Measurements from ENCODE around the gene NOS1AP.

Gene NOS1AP

DNA sequence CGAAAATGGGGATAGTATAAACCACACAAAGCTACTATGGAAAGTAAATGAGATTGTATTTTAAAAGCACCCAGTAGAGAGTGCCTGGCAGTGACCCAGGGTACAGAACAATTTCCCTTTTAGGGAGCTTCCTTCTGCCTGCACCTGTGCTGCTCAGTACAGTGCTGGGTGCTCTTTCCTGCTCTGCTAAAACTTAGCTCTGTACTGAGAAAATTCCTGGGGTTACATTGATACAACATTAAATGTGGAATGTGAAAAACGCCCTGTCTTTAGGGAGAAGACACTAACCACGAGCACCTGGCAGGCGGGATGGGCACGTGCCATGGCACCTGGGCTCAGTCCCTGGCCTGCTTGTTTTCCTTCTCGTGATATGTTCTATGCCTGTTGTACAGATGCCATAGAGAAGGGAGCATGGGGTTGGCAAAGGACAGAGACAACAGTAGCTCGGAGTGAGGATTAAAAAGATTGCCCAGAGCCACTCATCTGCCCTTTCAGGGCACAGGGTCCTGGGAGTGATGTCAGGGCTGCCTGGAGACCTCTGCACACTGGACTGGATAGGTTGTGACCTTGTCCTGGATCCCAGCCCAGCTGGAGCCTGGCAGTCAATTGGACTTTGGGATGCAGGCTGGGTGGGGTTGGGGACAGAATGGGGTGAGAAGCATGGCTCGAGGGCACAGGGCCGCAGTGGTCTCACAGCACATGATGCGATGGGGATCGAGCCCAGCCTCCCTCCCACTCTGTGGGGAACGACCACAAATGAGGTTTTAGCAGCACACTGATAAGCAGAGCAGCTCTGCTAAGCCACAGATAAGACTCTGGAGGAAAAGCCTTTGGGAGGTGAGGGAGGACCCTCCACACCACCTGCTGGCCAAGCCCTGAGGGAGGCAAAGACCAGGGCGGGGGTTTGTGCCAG lies 302.9 kb downstream of the NOS1AP start:
- no peak for DNase-seq

DNA sequence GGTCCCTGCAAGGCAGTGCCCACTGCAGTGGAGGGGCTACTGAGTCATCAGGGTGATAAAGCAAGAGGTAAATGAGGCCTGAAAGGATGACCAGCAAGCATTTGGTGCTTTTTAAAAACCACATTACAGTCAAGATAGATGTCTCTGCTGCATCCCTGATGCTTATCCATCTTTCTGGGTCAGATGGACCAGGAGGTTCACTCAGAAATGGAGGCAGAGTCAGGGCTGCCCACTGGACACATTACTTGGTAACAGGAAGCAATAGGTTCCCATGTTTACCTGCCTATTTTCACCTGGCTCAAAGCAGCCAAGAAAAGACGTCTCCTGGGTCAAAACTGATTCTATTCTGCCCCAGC lies 303.6 kb downstream of the NOS1AP start:
- DNase-seq: no peak

- no peak for DNase-seq
These were observed 304.2 kb downstream of the NOS1AP start for GRCh38 chr1:162373541-162374260.

DNA sequence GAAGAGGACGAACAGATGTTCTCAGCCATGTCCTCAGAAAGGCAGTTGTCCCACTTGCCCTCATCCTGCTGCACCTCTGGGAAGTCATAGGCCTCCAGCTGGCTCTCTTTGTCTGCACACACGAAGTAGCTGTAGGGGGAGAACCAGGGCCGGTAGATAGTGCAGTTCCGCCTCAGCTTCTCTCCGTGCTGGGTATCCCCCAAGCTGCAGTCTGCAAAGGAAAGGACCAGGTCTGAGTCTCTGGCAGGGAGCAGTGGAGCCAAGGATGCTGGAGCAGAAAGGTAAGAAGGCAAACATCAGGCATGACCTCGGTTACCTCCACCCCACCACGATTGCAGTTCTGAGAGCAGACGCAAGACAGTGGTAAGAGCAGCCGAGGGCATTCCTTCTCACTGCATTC lies 304.9 kb downstream of the NOS1AP start:
- DNase-seq: no peak

DNA sequence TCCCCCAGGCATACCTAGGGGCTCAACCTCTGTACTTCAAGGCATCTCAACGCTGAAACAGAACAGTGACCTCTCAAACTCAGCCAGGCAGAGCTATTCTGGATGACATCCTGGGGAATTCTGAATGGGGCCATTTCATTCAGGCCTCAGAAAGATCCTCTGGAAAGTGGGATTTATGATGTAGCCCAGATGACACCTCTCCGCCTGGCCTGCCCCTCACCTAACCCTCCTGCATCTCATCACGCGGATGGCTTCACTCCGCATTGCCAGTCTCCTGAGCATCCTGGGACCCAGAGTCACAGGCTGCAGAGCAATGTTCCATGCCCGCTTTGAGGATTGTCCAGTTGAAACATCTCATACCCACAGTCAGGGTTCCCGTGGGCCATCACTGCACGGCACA lies 306.0 kb downstream of the NOS1AP start:
- DNase-seq: no peak

DNA sequence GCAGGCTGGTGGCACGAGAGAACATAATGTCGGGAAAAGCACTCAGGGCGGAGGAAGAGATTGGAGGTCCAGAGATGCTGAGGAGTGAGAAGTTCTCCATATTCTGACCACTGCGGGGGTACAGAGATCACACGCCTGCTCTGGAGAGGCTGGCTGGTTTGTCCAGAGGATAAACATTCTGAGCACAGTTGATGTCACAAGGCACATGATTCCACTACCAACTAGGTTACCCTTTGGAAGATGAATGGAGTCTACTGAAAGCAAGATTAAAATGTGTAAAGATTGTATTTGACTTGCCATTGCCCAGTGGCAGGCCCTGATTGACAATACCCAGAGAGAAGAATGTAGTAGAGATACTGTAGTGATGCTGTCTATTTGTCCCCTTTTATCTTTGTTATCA lies 307.2 kb downstream of the NOS1AP start, which contains the start of gene SPATA46:
Gene SPATA46 (minus strand): TSS at position 164 of the 400 bp plus-strand sequence. CDS start 64 bp downstream, at position 100.
- DNase-seq: no peak

- no peak for DNase-seq
These were observed 310.8 kb downstream of the NOS1AP start for GRCh38 chr1:162380061-162380846.

DNA sequence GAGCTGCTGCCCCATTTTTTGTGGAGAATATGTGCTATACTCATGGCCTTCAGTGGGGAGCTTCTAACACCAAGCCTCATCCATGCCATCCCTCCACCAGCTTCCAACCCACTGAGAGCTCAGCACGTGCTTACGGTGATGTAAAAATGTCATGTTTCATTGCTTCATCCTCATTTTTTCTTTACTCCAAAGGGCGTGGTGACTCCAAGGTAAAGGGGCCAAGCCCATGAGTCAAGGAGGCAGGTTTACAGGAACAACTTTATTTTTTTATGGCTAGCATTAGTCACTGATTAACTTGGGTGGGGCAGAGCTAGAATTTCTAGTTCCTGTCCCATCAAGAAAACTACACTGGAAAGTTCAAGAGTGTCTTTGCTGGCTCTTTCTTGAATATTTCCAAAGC lies 311.9 kb downstream of the NOS1AP start, which contains the start of gene C1orf226:
Gene C1orf226 (plus strand): TSS at position 346 of the 400 bp plus-strand sequence. CDS start 174 bp downstream, outside the sequence.
- DNase-seq: no peak

DNA sequence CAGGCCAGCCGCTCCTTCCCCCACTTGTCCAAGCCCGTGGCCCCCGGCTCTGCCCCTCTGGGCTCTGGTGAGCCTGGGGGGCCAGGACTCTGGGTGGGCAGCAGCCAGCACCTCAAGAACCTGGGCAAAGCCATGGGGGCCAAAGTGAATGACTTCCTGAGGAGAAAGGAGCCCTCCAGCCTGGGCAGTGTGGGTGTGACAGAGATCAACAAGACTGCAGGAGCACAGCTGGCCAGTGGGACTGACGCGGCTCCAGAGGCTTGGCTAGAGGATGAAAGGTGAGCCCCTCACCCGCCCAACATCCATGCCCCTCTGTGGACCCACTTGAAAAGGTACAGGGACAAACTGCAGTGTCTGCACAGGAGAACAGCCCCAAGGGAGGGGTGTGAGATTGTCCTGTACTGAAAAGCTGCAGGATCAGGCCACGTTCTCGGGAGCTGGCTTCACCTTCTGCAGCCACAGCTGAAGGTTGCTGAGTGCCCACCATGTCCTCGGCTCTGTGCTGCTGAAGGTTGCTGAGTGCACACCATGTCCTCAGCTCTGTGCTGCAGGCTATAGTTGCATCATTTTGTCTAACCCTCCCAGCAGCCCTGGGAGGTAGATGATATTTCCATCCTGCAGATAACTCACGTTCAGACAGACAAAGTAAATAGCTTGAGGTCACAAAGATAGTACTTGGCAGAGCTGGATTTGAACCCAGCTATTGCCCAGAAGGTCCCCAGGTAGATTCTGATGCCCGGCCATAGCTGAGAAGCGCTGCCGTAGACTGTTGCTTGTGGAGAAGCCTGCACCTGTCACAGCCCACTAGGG lies 312.7 kb downstream of the NOS1AP start:
- no peak for DNase-seq

DNA sequence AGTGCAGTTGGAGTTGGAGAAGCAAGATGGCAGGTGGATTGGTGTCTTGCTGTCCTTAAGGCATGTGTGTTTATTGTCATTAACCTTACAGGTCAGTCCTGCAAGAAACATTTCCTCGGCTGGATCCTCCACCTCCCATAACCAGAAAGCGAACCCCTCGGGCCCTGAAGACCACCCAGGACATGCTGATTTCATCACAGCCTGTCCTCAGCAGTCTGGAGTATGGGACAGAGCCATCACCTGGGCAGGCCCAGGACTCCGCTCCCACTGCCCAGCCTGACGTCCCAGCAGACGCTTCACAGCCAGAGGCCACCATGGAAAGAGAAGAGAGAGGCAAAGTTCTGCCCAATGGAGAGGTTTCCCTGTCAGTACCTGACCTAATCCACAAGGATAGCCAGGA lies 313.6 kb downstream of the NOS1AP start:
- DNase-seq: no peak

DNA sequence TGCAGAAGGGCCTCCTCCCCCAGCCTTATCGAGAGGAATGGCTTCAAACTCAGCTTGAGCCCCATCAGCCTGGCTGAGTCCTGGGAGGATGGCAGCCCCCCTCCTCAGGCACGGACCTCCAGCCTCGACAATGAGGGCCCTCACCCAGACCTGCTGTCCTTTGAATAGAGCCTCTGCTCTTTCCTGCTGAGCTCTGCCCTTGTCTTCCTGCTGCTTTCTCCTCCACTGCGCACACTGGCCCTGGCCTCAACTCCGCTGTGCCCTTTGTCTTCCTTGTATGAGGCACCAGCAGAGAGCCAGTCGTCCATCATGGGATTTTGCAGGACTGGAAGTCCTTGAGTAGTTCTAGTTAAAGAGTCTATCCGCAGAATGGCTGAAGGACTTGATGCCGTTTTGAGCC lies 314.0 kb downstream of the NOS1AP start:
- no peak for DNase-seq

DNA sequence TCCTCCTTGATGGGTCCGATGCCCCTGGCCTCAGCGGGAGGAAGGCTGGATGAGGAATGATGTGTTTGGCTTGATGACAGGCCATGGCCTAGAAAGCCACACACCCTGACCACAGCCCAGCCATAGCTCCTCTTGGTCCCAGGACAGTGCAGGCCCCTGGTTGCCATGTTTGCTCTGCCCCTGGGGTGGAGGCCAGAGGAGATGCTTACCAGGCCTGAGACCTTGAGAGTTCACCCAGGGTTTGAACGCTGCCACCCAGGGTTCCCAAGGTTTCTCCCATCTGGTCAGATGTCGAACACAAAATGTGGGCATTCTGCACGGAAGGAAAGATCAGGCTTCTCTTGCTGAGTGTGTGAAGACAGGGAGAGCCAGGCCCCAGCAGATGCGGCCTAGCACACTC lies 314.6 kb downstream of the NOS1AP start:
- DNase-seq: no peak

DNA sequence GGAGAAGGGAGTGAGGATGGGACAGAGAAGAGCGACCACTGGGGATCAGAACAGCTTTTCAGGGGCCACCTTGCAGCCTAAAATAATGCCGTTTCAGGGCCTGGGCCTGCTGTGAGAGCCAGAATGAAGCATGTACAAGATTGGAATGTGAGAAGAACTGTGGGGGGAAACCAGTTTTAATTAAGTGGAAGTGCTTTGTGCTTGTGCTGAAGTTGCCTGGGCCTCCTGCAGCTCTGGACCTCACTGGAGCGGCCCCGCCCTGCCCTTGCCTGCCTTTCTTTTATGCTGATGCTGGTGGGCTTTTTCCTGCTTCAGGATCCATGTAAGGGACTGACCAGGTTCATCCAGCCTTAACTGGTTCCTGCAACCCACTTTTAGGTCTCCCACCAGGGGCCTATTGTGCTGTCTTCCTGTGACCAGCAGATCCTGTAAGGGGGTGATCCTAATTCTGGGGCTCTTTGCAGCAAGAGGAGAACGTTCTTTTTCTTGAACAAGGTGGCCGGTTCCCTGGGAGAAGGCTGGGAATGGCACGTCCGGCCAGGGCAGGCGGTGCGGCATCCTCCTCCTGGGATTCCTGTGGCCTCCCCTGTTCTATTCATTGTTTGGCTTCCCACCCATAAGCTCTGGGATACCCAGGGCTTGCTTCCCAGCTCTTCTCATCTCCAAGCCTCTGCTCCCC lies 315.2 kb downstream of the NOS1AP start:
- DNase-seq: no peak

DNA sequence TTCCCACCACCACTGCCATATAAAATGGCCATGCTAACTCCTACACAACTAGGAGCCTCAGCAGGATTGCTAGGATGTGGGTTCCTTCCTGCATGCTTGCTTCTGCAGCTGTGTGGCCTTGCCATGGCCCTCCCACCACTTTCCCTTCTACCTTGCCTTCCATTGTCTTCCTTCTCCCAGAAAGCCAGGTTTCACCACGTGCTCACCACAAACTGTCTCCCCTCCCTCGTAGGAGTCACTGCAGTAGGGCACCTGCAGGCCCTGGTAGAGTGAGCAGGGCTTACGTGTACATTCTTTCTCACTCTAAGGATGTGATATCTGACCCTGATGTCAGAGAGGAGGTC lies 315.8 kb downstream of the NOS1AP start:
- no peak for DNase-seq

- DNase-seq: no peak
These were observed 316.2 kb downstream of the NOS1AP start for GRCh38 chr1:162385702-162386101.

DNA sequence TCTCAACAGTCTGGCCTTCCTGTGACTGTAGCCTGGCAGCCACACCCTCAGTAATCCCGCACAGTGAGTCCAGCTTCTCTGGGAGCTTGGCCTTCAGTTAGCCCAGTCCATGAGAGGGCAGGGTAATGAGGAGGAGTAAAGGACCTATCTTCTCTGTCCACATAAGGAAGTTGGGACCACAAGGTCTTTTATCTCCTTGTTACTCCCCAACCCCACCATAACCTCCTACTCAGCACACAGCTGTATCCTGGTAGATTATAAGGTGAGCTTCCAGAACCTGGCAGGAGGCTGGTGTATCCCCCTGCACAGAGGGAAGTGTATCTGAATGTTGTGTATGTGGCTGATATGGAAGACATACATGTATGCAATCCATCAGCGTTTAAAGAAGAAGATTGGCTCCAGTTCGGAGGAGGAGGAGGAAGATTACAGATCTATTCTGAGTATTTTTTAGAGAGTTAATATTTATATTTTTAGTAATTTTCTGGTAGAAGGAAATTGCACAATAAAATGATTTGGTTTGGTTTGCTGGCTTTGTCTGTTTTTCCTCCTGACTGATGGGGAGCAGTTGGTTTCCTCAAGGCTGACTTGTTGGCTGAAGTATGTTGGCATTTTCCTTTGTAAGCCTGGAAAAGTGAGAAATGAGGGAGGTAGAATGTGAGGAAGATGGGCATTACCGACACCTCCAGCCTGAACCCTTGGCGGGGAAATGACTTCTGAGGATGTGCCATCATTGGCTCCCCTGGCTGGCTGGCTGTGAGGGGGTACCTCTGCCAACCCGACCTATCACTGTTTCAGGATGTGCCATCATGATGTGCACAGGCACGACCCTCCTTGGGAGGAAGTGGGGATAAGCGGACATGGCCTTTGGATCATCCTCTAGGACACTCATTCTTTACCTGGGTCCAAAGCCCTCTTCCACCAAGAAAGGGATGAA lies 317.1 kb downstream of the NOS1AP start:
- DNase-seq: no peak

DNA sequence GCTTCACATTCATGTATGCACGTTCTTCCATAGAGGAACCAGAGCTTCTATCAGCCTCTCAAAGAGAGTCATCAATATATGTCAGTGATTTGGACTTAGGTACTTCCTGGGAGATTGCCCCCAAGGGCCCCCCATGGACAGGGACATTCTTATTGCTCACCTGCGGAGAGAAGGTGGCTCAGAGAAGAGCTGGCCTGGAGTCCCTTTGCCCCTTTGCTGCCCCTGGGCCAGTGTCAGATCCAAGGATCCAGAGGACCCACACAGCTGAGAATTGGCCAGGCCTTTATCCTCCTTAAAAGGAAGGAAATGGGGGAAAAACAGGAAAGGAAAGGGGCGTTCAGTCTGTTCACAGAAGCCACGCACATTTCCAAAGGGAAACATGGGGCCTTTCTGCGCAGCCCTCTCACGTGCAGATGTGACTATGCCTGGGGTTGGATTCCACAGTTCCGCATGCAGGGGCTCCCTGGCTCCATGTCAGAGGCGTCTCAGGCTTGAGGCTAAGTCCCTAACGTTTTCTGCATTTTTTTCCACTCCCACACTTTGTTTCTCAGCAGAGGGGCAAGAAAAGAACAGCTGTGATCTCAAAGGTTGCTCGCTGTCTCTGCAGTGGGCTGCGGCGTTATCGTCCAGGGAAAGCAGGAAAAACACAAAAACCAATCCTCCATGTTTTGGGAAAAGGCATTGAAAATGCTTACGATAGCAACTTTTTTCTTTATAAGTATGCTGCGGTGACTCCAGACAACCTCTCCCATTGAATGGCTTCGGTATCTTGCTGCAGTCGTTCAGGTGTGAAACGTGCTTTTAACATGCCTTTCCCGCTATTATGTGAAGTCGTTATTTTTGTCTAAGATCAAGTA lies 318.0 kb downstream of the NOS1AP start:
- DNase-seq: no peak

DNA sequence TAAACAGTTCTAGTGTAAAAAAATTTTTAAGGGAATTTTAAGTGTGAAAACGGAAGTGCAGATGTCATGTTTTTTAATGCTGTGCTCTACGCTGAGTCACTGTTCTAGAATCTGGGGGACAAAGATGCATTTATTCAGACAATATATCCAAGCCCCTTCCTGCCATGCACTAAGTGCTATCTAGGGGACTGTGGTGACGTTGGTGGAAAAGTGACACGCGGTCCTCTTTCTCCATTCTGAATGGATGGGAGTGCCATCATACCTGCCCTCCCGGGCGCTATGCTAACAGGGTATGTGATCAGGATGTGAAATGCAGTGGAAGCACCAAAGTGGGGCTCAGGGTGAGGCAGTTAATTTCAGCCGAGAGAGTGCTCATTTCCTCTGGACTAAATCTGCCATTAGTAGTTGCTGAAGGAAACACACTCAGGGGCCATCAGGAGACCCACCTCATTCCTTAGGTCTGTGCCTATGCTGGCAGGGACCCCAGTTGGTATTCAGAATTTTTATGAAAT lies 318.6 kb downstream of the NOS1AP start:
- no peak for DNase-seq

DNA sequence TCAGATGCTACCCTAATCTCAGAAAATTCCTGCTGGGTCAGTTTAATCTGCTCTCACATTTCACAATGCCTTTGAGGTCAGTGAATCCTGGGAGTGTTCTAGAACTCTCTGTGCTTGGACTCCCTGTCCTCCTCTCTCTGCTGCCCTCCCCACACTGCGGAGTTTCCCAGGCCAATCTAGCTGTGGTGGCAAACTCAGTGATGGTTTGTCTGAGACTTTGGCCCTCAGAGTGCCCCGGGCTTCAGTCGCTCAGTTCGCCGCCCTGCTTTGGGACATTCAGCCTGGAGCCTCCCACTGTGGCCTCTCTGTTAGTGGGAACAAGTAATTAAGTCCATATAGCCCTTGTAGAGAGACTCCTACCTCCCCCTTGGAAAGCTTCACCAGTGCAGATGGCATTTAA lies 319.1 kb downstream of the NOS1AP start:
- no peak for DNase-seq
